Measurements from ENCODE around the gene FAM204A.
A peak's percentile ranks its signal among the peaks of the same experiment; 100 is the strongest.

Gene FAM204A

DNA sequence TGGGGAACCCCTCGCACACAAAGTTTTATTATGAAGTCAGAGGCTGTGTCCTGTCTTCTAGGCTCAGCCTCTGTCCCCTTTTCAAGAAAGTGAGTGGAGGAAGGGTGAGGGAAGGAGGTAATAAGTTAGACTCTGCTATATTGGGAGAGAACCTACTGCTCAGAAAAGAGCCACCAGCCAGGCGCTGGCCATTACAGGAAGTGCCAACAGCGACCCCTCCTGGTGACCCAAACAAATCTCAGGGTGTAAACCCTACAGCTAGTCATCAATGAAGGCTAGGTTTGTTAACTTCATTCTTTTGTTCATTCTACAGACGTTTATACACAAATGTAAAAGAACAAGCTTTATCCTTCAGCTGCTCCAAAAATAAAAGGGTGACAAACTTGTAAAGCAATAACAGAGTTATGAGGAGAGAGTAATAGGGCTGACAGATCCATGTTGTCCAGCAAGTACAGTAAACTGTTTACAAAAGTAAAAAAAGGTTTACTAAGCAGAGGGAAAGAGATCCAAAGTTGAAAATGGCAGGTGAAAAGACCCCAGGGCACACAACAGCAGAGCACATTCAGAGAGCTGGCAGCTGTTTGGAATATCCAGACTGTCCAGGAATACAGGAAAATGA is 82.7 kb downstream of the FAM204A start:
- no peak overlapping the region for H4K8ac ChIP-seq (ENCODE audit: low read depth, low read length)
- H3K36me3 ChIP-seq (replicated peaks in 1 of 2; ENCODE audit: control insufficient read depth in 2 of 2, insufficient read depth in 2 of 2, low read length in 2 of 2): no peaks in the 10 kb centered on the region
- no CpG with 5 or more reads among the region's 4 CpGs for WGBS, 2 donors (ENCODE audit: extremely low coverage in 2 of 2, insufficient read length in 2 of 2, insufficient replicate concordance in 1 of 2)
- H3K4me1 ChIP-seq (ENCODE audit: control insufficient read depth in 2 of 2, insufficient read depth in 1 of 2, low read depth in 1 of 2, low read length in 2 of 2): peaks cover 0 to 25% of the 10 kb centered on the region in 2 donors
- H3K14ac ChIP-seq (ENCODE audit: low read length): no peak overlapping the region
- H3K23ac ChIP-seq (ENCODE audit: low read depth, low read length, poor library complexity): no peak overlapping the region
- peak overlapping the region; percentile 50 for H3K18ac ChIP-seq (ENCODE audit: low read length)
- no peak overlapping the region for H3K9ac ChIP-seq (ENCODE audit: low read depth, low read length, poor library complexity)
- no peaks in the 10 kb centered on the region for H3K79me1 ChIP-seq (ENCODE audit: low read depth, low read length)
- H2AK5ac ChIP-seq (ENCODE audit: low read depth, low read length): no peak overlapping the region
- no peak overlapping the region for H2BK5ac ChIP-seq (ENCODE audit: low read length)
- H3K4ac ChIP-seq (ENCODE audit: low read length): no peak overlapping the region
- no peak overlapping the region for H3K4me2 ChIP-seq (ENCODE audit: insufficient read depth, low read length, poor library complexity, severe bottlenecking)
- no peaks in the 10 kb centered on the region for H3K9me3 ChIP-seq (replicated peaks in 1 of 2; ENCODE audit: control insufficient read depth in 2 of 2, insufficient read depth in 1 of 2, low read depth in 1 of 2, low read length in 2 of 2)
- DNase-seq (ENCODE audit: low spot score): peak; percentile 67
- H2BK12ac ChIP-seq (ENCODE audit: low read length): no peak overlapping the region
- no peak overlapping the region for H2AFZ ChIP-seq (ENCODE audit: low read length)
- no peak overlapping the region for H2BK15ac ChIP-seq (ENCODE audit: low read length)
- no peak overlapping the region for H4K91ac ChIP-seq (ENCODE audit: low read depth, low read length, poor library complexity)
- no peak overlapping the region for H3K4me3 ChIP-seq (ENCODE audit: low read length in 2 of 2)
- H2BK120ac ChIP-seq (ENCODE audit: low read depth, low read length): no peak overlapping the region
- peak overlapping the region; percentile 82 for H3K27ac ChIP-seq (replicated peaks; ENCODE audit: low read length)
- peaks cover 0 to 62% (median 0%) of the 10 kb centered on the region in 3 experiments for H3K27me3 ChIP-seq (ENCODE audit: control insufficient read depth in 3 of 3, insufficient read depth in 3 of 3, low read depth in 1 of 3, low read length in 3 of 3)

DNA sequence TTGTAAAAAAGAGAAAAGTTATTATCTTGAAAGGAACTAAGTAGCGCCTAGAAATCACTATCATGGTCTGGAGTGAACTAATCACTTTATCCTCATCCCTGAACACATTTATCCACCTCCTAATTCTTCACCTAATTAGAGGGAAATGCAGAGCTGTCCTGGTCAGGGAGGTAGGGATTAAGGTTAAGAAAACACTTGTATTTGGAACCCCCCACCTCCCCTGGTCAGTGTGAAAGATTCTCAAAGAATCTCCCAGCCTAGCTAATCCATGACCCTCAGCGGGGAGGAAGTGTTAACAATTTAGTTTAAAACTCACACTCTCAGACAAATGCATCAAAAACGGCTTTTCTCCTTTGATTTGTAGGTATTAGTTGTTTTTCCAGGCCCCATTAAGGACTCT is 83.8 kb downstream of the FAM204A start:
- no peak overlapping the region for H4K8ac ChIP-seq (ENCODE audit: low read depth, low read length)
- no peak overlapping the region for H3K4me2 ChIP-seq (ENCODE audit: insufficient read depth, low read length, poor library complexity, severe bottlenecking)
- H3K14ac ChIP-seq (ENCODE audit: low read length): no peak overlapping the region
- no peaks in the 10 kb centered on the region for H3K9me3 ChIP-seq (replicated peaks in 1 of 2; ENCODE audit: control insufficient read depth in 2 of 2, insufficient read depth in 1 of 2, low read depth in 1 of 2, low read length in 2 of 2)
- H3K79me1 ChIP-seq (ENCODE audit: low read depth, low read length): no peaks in the 10 kb centered on the region
- H3K18ac ChIP-seq (ENCODE audit: low read length): no peak overlapping the region
- H3K4ac ChIP-seq (ENCODE audit: low read length): no peak overlapping the region
- no peak overlapping the region for H4K91ac ChIP-seq (ENCODE audit: low read depth, low read length, poor library complexity)
- no peak overlapping the region for H2BK12ac ChIP-seq (ENCODE audit: low read length)
- H3K36me3 ChIP-seq (replicated peaks in 1 of 2; ENCODE audit: control insufficient read depth in 2 of 2, insufficient read depth in 2 of 2, low read length in 2 of 2): no peaks in the 10 kb centered on the region
- H2AFZ ChIP-seq (ENCODE audit: low read length): no peak overlapping the region
- H2BK15ac ChIP-seq (ENCODE audit: low read length): no peak overlapping the region
- H3K9ac ChIP-seq (ENCODE audit: low read depth, low read length, poor library complexity): no peak overlapping the region
- H2BK120ac ChIP-seq (ENCODE audit: low read depth, low read length): no peak overlapping the region
- H2BK5ac ChIP-seq (ENCODE audit: low read length): no peak overlapping the region
- H3K27ac ChIP-seq (replicated peaks; ENCODE audit: low read length): no peak overlapping the region
- no CpG with 5 or more reads among the region's 3 CpGs for WGBS, 2 donors (ENCODE audit: extremely low coverage in 2 of 2, insufficient read length in 2 of 2, insufficient replicate concordance in 1 of 2)
- H3K27me3 ChIP-seq (ENCODE audit: control insufficient read depth in 3 of 3, insufficient read depth in 3 of 3, low read depth in 1 of 3, low read length in 3 of 3): peaks cover 0 to 65% (median 0%) of the 10 kb centered on the region in 3 experiments
- no peak overlapping the region for H3K23ac ChIP-seq (ENCODE audit: low read depth, low read length, poor library complexity)
- H2AK5ac ChIP-seq (ENCODE audit: low read depth, low read length): no peak overlapping the region
- H3K4me1 ChIP-seq (ENCODE audit: control insufficient read depth in 2 of 2, insufficient read depth in 1 of 2, low read depth in 1 of 2, low read length in 2 of 2): peaks cover 0 to 30% of the 10 kb centered on the region in 2 donors
- peak; percentile 74 for DNase-seq (ENCODE audit: low spot score)
- H3K4me3 ChIP-seq (ENCODE audit: low read length in 2 of 2): no peak overlapping the region

DNA sequence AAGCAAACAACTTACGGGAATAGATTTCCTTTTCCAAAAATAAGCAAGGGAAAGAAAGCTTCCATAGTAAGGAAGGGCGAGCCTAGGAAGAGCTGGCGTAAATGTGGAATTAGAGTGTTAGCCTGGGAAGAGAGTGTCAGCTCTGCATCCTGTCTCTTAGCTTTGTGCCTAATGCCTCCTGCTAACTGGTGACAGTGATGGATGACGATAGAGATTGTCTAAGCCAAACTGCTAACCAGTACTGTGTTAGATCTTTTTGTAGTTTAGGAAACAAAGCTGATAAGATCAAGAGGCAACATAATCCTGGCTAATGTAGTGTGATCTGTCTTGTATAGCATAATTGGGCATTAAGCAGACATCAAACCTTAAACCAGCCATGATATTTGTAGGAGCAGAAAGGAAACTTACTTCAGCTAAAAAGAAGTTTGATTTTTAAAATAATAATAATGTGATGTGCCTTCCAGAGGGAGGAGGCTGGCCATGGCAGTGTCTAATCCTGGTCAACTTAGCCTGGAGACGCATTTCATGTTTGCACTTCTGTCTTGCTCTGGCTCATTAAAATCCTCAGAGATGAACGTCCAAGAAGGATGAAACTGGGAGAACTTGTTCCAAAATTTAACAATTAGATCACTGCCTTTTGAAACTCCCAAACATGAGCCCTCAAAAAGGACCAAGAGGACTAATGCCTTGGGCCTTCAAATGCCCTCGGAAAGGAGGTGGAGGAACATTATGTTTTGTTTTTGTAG is 85.1 kb downstream of the FAM204A start:
- Histone ChIP-seq H2AFZ (ENCODE audit: low read length) (no peak overlapping the region), H3K4me3 (ENCODE audit: low read length in 2 of 2) (no peak overlapping the region), H3K79me1 (ENCODE audit: low read depth, low read length) (no peaks in the 10 kb centered on the region), H4K91ac (ENCODE audit: low read depth, low read length, poor library complexity) (no peak overlapping the region), H2BK5ac (ENCODE audit: low read length) (no peak overlapping the region), H3K14ac (ENCODE audit: low read length) (no peak overlapping the region), H3K4me1 (ENCODE audit: control insufficient read depth in 2 of 2, insufficient read depth in 1 of 2, low read depth in 1 of 2, low read length in 2 of 2) (peaks cover 0 to 28% of the 10 kb centered on the region in 2 donors), H3K27ac (replicated peaks; ENCODE audit: low read length) (no peak overlapping the region), H2BK120ac (ENCODE audit: low read depth, low read length) (no peak overlapping the region), H2AK5ac (ENCODE audit: low read depth, low read length) (no peak overlapping the region), H3K4me2 (ENCODE audit: insufficient read depth, low read length, poor library complexity, severe bottlenecking) (no peak overlapping the region), H3K4ac (ENCODE audit: low read length) (no peak overlapping the region), H2BK15ac (ENCODE audit: low read length) (no peak overlapping the region), H3K18ac (ENCODE audit: low read length) (no peak overlapping the region), H2BK12ac (ENCODE audit: low read length) (no peak overlapping the region), H4K8ac (ENCODE audit: low read depth, low read length) (no peak overlapping the region), H3K27me3 (ENCODE audit: control insufficient read depth in 3 of 3, insufficient read depth in 3 of 3, low read depth in 1 of 3, low read length in 3 of 3) (peaks cover 0 to 63% (median 0%) of the 10 kb centered on the region in 3 experiments), H3K9ac (ENCODE audit: low read depth, low read length, poor library complexity) (no peak overlapping the region), H3K36me3 (replicated peaks in 1 of 2; ENCODE audit: control insufficient read depth in 2 of 2, insufficient read depth in 2 of 2, low read length in 2 of 2) (no peaks in the 10 kb centered on the region), H3K9me3 (replicated peaks in 1 of 2; ENCODE audit: control insufficient read depth in 2 of 2, insufficient read depth in 1 of 2, low read depth in 1 of 2, low read length in 2 of 2) (no peaks in the 10 kb centered on the region), H3K23ac (ENCODE audit: low read depth, low read length, poor library complexity) (no peak overlapping the region)
- no peak for DNase-seq (ENCODE audit: low spot score)
- WGBS, 2 donors (ENCODE audit: extremely low coverage in 2 of 2, insufficient read length in 2 of 2, insufficient replicate concordance in 1 of 2): no CpG with 5 or more reads among the region's 7 CpGs

DNA sequence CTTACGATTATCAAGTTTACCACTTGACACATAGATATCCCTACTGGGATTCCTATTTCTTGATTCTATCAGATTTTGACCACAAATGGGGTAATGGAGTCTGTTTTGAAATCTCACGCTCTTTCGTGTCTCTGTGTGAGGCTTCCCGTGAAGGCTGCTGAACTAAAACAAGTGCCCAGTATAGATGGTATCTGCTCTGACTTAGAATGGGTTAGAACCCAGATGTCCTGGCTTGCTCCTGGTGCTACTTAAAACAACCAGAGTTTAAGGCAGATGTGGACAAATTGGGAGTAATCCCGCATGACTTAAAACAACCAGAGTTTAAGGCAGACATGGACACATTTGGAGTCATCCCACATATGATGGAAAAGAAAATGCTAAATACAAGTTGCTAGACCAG is 85.9 kb downstream of the FAM204A start:
- Histone ChIP-seq H4K8ac (ENCODE audit: low read depth, low read length) (no peak overlapping the region), H2AK5ac (ENCODE audit: low read depth, low read length) (no peak overlapping the region), H2BK5ac (ENCODE audit: low read length) (no peak overlapping the region), H2BK15ac (ENCODE audit: low read length) (no peak overlapping the region), H3K4ac (ENCODE audit: low read length) (no peak overlapping the region), H3K4me1 (ENCODE audit: control insufficient read depth in 2 of 2, insufficient read depth in 1 of 2, low read depth in 1 of 2, low read length in 2 of 2) (peaks cover 0 to 28% of the 10 kb centered on the region in 2 donors), H2BK12ac (ENCODE audit: low read length) (no peak overlapping the region), H3K18ac (ENCODE audit: low read length) (no peak overlapping the region), H3K14ac (ENCODE audit: low read length) (no peak overlapping the region), H2BK120ac (ENCODE audit: low read depth, low read length) (no peak overlapping the region), H3K4me2 (ENCODE audit: insufficient read depth, low read length, poor library complexity, severe bottlenecking) (no peak overlapping the region), H3K23ac (ENCODE audit: low read depth, low read length, poor library complexity) (no peak overlapping the region), H3K9ac (ENCODE audit: low read depth, low read length, poor library complexity) (no peak overlapping the region), H3K36me3 (replicated peaks in 1 of 2; ENCODE audit: control insufficient read depth in 2 of 2, insufficient read depth in 2 of 2, low read length in 2 of 2) (no peaks in the 10 kb centered on the region), H2AFZ (ENCODE audit: low read length) (no peak overlapping the region), H3K27me3 (ENCODE audit: control insufficient read depth in 3 of 3, insufficient read depth in 3 of 3, low read depth in 1 of 3, low read length in 3 of 3) (peaks cover 0 to 59% (median 0%) of the 10 kb centered on the region in 3 experiments), H3K4me3 (ENCODE audit: low read length in 2 of 2) (no peak overlapping the region), H3K9me3 (replicated peaks in 1 of 2; ENCODE audit: control insufficient read depth in 2 of 2, insufficient read depth in 1 of 2, low read depth in 1 of 2, low read length in 2 of 2) (no peaks in the 10 kb centered on the region), H3K27ac (replicated peaks; ENCODE audit: low read length) (no peak overlapping the region), H3K79me1 (ENCODE audit: low read depth, low read length) (no peaks in the 10 kb centered on the region), H4K91ac (ENCODE audit: low read depth, low read length, poor library complexity) (no peak overlapping the region)
- DNase-seq (ENCODE audit: low spot score): no peak
- WGBS, 2 donors (ENCODE audit: extremely low coverage in 2 of 2, insufficient read length in 2 of 2, insufficient replicate concordance in 1 of 2): no CpG with 5 or more reads among the region's 5 CpGs

All from neuronal stem cell (in vitro differentiated cells).